NCI-H187 treated with DMSO at 0.1 percent for 48 hours (cell line): ENCODE data around the gene AP5B1.
"Not testable (repeated sequence)": the region's sequence is repeated elsewhere in the genome, so short reads cannot be mapped to it uniquely, and the experiment has no call there.

Experiments
- DNase-seq: peaks from one replicate; lab custom pipeline; 2025; lab: John Stamatoyannopoulos, UW

The AP5B1 gene

GRCh38 chr11:65786008-65786785, 5.4 kb upstream of the AP5B1 start:
- DNase-seq: no peak

GRCh38 chr11:65785319-65786007, 4.7 kb upstream of the AP5B1 start:
- DNase-seq: no peak

GRCh38 chr11:65782816-65783228, 2.0 kb upstream of the AP5B1 start:
- DNase-seq: no peak

GRCh38 chr11:65781962-65782815, 1.4 kb upstream of the AP5B1 start:
- DNase-seq: no peak

GRCh38 chr11:65781152-65781961, 581 bp upstream of the AP5B1 start:
- DNase-seq: no peak

GRCh38 chr11:65779919-65780769, 632 bp downstream of the AP5B1 start:
- DNase-seq: no peak

GRCh38 chr11:65779669-65779918, 1.2 kb downstream of the AP5B1 start:
- DNase-seq: no peak

- DNase-seq: no peak
Observed at GRCh38 chr11:65778901-65779668, 1.7 kb downstream of the AP5B1 start.

- no peak for DNase-seq
Observed at GRCh38 chr11:65778431-65778900, 2.3 kb downstream of the AP5B1 start.

- no peak for DNase-seq
Observed at GRCh38 chr11:65777821-65778361, 2.9 kb downstream of the AP5B1 start.

GRCh38 chr11:65777241-65777640, 3.5 kb downstream of the AP5B1 start:
- no peak for DNase-seq

- no peak for DNase-seq
Observed at GRCh38 chr11:65776710-65777141, 4.0 kb downstream of the AP5B1 start.

- DNase-seq: no peak
Observed at GRCh38 chr11:65776196-65776595, 4.6 kb downstream of the AP5B1 start.

- DNase-seq: no peak
Observed at GRCh38 chr11:65774525-65775306, 6.1 kb downstream of the AP5B1 start.

- no peak for DNase-seq
Observed at GRCh38 chr11:65773784-65774411, 6.9 kb downstream of the AP5B1 start.

GRCh38 chr11:65771589-65772112, 9.1 kb downstream of the AP5B1 start:
- DNase-seq: no peak

GRCh38 chr11:65770951-65771567, 9.7 kb downstream of the AP5B1 start:
- no peak for DNase-seq

GRCh38 chr11:65767806-65768205, 13.0 kb downstream of the AP5B1 start:
- DNase-seq: not testable (repeated sequence)
